B cell (primary cell): ENCODE results near the gene CDKN2D. TPM values are rescaled to one million over a fixed set of nuclear protein-coding genes. Genes with fewer than 3 reads are reported as not detected.

Experiments used
- ATAC-seq: fragments of 200-7000 bp; cut with Tn5 transposase; one replicate; pipeline ENCODE4 v1.10.0; 2021; ENCODE audit warnings: low read depth, mild to moderate bottlenecking, moderate number of reproducible peaks, moderate library complexity
- CTCF ChIA-PET: fragments of 350-600 bp; sonication (Branson Sonifier 250); formaldehyde crosslinking; loops from one replicate; lab custom pipeline; 2021; ENCODE audit warnings: antibody characterized with exemption, inconsistent platforms; lab: Charles Lee
- POLR2A ChIA-PET: fragments of 350-600 bp; sonication (Branson Sonifier 250); formaldehyde crosslinking; loops from one replicate; lab custom pipeline; 2021; ENCODE audit warnings: antibody characterized with exemption; lab: Charles Lee
- DNase-seq: peaks from one replicate; pipeline ENCODE4 v3.0.0; 2013
- H2AFZ ChIP-seq: 2 replicates; pipeline ENCODE4 v1.6.1; 2012; ENCODE audit warnings: mild to moderate bottlenecking, low read depth, low read length; ENCODE audit not compliant: insufficient read depth, poor library complexity, severe bottlenecking
- H3K27ac ChIP-seq, 2 donors: 1 replicate in 1 of 2; 2 replicates in 1 of 2; pipeline ENCODE4 v1.5.1; 2012 to 2013; ENCODE audit warnings: low read length in 2 of 2, mild to moderate bottlenecking in 2 of 2, moderate library complexity in 1 of 2
- H3K27me3 ChIP-seq, 4 experiments: fragments of 200-600 bp in 1 of 4; sonication (generic) in 1 of 4; replicated peaks in 1 of 4; 1 replicate in 2 of 4; 2 replicates in 2 of 4; pipeline versions ENCODE4 v1.6.1 to v1.7.0; 2013 to 2016; ENCODE audit warnings: low read length in 3 of 4, mild to moderate bottlenecking in 2 of 4, mixed read lengths in 1 of 4, moderate library complexity in 1 of 4; ENCODE audit not compliant: insufficient read depth in 4 of 4, control insufficient read depth in 3 of 4; ENCODE audit errors: control extremely low read depth in 1 of 4
- H3K36me3 ChIP-seq, 2 experiments: replicated peaks in 1 of 2; 1 replicate in 1 of 2; 2 replicates in 1 of 2; pipeline versions ENCODE4 v1.6.1 to v1.7.1; 2013; ENCODE audit warnings: low read length in 1 of 2; ENCODE audit not compliant: insufficient read depth in 2 of 2, control insufficient read depth in 1 of 2; ENCODE audit errors: control extremely low read depth in 1 of 2, extremely low read depth in 1 of 2
- H3K4me1 ChIP-seq, 2 donors: fragments of 200-600 bp in 1 of 2; sonication (generic) in 1 of 2; 1 replicate in 1 of 2; 2 replicates in 1 of 2; pipeline versions ENCODE4 v1.5.1 to v1.6.1; 2013 to 2017; ENCODE audit warnings: low read length in 2 of 2; ENCODE audit not compliant: control insufficient read depth in 2 of 2, insufficient read depth in 2 of 2
- H3K4me2 ChIP-seq: replicated peaks from 2 replicates; pipeline ENCODE3; 2012; ENCODE audit warnings: mild to moderate bottlenecking, low read depth, low read length; ENCODE audit not compliant: poor library complexity, severe bottlenecking
- H3K4me3 ChIP-seq, 5 experiments: fragments of 200-600 bp in 1 of 5; sonication (generic) in 1 of 5; 1 replicate in 3 of 5; 2 replicates in 2 of 5; pipeline versions ENCODE4 v1.5.1 to v1.7.0; 2011 to 2016; ENCODE audit warnings: low read length in 4 of 5, mild to moderate bottlenecking in 4 of 5, low read depth in 2 of 5, control low read depth in 1 of 5, moderate library complexity in 1 of 5; ENCODE audit not compliant: insufficient read depth in 1 of 5; ENCODE audit errors: control extremely low read depth in 1 of 5, extremely low read depth in 1 of 5
- H3K79me2 ChIP-seq: fragments of 200-600 bp; sonication (generic); one replicate; pipeline ENCODE4 v1.6.0; 2016; ENCODE audit warnings: low read length; ENCODE audit not compliant: control insufficient read depth, insufficient read depth
- H3K9ac ChIP-seq: fragments of 200-600 bp; sonication (generic); 2 replicates; pipeline ENCODE4 v1.6.1; 2017; ENCODE audit warnings: mild to moderate bottlenecking, low read length, moderate library complexity
- H3K9me3 ChIP-seq, 3 donors: one replicate each; pipeline versions ENCODE4 v1.6.1 to v1.7.1; 2013; ENCODE audit warnings: low read length in 2 of 3; ENCODE audit not compliant: control insufficient read depth in 2 of 3, insufficient read depth in 1 of 3; ENCODE audit errors: control extremely low read depth in 1 of 3
- H4K20me1 ChIP-seq: 2 replicates; pipeline ENCODE4 v1.6.0; 2012; ENCODE audit warnings: mild to moderate bottlenecking, low read length; ENCODE audit not compliant: insufficient read depth, control insufficient read depth, poor library complexity, severe bottlenecking
- H3K27ac Mint-ChIP-seq: one replicate; pipeline ENCODE4 v1.8.0; 2021; ENCODE audit warnings: mixed read lengths
- H3K27me3 Mint-ChIP-seq: one replicate; pipeline ENCODE4 v1.8.0; 2021; ENCODE audit warnings: mixed read lengths
- H3K4me1 Mint-ChIP-seq: one replicate; pipeline ENCODE4 v1.8.0; 2021; ENCODE audit warnings: mixed read lengths
- H3K4me3 Mint-ChIP-seq: one replicate; pipeline ENCODE4 v1.8.0; 2021; ENCODE audit warnings: mixed read lengths
- H3K9me3 Mint-ChIP-seq: one replicate; pipeline ENCODE4 v1.8.0; 2022; ENCODE audit warnings: mixed read lengths; ENCODE audit not compliant: insufficient read depth
- EZH2 ChIP-seq: IDR thresholded peaks from 2 replicates; pipeline ENCODE4 v1.6.1; 2012; ENCODE audit warnings: borderline replicate concordance, low read depth, mild to moderate bottlenecking, moderate library complexity, low read length; ENCODE audit not compliant: insufficient read depth, poor library complexity, severe bottlenecking
- WGBS: methylation state at CpG from one replicate; pipeline ENCODE4 v1.1.5; 2013; ENCODE audit warnings: missing lambda C conversion rate; ENCODE audit not compliant: insufficient coverage; 5-methylcytosine and 5-hydroxymethylcytosine counted together
- intact Hi-C: fragments of 100-400 bp; cut with micrococcal nuclease; formaldehyde crosslinking; loops from one replicate; pipeline ENCODE4 v1.10.0; 2022
- polyA plus RNA-seq: library from polyadenylated mRNA; depleted of rRNA; stranded (reverse); fragments of >200 nt; gene quantifications from 2 replicates; pipeline ENCODE4 v1.2.3, GENCODE V29; 2012
- total RNA-seq, 2 donors: library from RNA; stranded (reverse); fragments of 120-200 nt in 1 of 2; gene quantifications; 1 replicate in 1 of 2; 2 replicates in 1 of 2; pipeline versions ENCODE4 v1.2.3 to v1.2.4, GENCODE V29; 2013 to 2022
- TF ChIP-seq, protein P1 (sequence below): fragments of 200-600 bp; IDR thresholded peaks from one replicate; pipeline ENCODE4 v1.8.0; 2022; ENCODE audit warnings: antibody characterized with exemption, mild to moderate bottlenecking

The CDKN2D gene
- total and polyA plus RNA-seq, 2 donors (not counting 1 experiment from before 2014, with no cell fraction given): 38.4 to 122 TPM

- CTCF ChIA-PET: interaction anchor here (0.6 to 2.9 kb wide), 5 partner anchors 16 to 44 kb away, joined by 3 to 26 read pairs (median 4); no protein-coding TSS in a partner anchor
- Mint-ChIP-seq H3K9me3 (no peaks in the 10 kb centered on the region), H3K4me1 (peaks cover 44% of the 10 kb centered on the region), H3K27me3 (no peaks in the 10 kb centered on the region), H3K27ac (no peak overlapping the region), H3K4me3 (no peak overlapping the region)
- Histone ChIP-seq H3K9ac (no peak overlapping the region), H3K9me3 (no peaks in the 10 kb centered on the region), H3K4me2 (no peak overlapping the region), H3K4me3 (no peak overlapping the region), H3K27me3 (no peaks in the 10 kb centered on the region), H4K20me1 (peaks cover 15% of the 10 kb centered on the region), H3K27ac (no peak overlapping the region), H3K4me1 (peaks cover 35 to 46% of the 10 kb centered on the region in 2 donors), H3K36me3 (no peaks in the 10 kb centered on the region), H3K79me2 (peaks cover 34% of the 10 kb centered on the region), H2AFZ (no peak overlapping the region)
- TF ChIP-seq, protein P1, sequence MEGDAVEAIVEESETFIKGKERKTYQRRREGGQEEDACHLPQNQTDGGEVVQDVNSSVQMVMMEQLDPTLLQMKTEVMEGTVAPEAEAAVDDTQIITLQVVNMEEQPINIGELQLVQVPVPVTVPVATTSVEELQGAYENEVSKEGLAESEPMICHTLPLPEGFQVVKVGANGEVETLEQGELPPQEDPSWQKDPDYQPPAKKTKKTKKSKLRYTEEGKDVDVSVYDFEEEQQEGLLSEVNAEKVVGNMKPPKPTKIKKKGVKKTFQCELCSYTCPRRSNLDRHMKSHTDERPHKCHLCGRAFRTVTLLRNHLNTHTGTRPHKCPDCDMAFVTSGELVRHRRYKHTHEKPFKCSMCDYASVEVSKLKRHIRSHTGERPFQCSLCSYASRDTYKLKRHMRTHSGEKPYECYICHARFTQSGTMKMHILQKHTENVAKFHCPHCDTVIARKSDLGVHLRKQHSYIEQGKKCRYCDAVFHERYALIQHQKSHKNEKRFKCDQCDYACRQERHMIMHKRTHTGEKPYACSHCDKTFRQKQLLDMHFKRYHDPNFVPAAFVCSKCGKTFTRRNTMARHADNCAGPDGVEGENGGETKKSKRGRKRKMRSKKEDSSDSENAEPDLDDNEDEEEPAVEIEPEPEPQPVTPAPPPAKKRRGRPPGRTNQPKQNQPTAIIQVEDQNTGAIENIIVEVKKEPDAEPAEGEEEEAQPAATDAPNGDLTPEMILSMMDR: no peak
- no peak for TF ChIP-seq EZH2
- ATAC-seq: no peak
- 100% methylated on average over 1 of the region's 5 CpGs for WGBS
- no peak for DNase-seq
- POLR2A ChIA-PET: no interaction called here
- intact Hi-C loops: no loop called here
These were observed 31.4 kb upstream of the CDKN2D start for GRCh38 chr19:10600149-10600548.

DNA sequence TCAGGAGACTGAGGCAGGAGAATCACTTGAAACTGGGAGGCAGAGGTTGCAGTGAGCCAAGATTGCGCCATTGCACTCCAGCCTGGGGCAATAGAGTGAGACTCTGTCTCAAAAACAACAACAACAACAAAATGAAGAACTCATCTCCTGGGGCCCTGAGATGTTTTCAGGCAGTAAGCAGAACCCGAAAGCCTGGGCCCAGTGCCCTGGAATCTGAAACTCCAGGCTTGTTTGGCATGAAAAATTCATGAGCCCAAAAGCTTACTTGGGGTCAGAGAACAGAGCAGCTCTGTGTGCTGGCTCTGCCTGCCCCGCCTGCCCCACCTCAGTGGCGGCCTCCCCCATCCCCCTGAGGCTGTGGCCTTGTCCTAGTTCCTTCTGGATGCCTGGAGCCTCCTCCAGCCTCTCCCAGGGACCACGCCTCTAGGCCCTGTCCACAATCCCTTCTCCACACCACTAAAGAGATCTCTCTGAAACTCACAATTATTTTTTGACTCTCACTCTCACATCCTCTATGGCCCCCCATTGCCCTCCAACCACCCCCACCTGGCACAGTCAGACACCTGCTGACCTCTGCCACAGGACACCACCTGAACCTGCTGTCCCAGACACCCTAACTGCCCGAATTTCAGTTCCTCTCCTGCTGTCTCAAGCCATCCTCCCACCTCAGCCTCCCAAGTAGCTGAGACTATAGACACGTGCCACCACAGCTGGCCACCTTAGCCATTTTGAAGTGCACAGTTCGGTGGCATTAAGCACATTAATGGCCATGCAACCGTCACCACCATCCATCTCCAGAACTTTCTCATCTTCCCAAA lies 25.2 kb upstream of the CDKN2D start:
- WGBS: 39% methylated on average over 9 of the region's 9 CpGs
- Histone ChIP-seq H3K4me3 (no peak overlapping the region), H3K9me3 (no peaks in the 10 kb centered on the region), H3K4me1 (peaks cover 30 to 45% of the 10 kb centered on the region in 2 donors), H3K79me2 (peaks cover 10% of the 10 kb centered on the region), H3K27ac (peak overlapping the region in 1 of 2 donors; percentile 9), H4K20me1 (no peaks in the 10 kb centered on the region), H3K9ac (no peak overlapping the region), H3K36me3 (no peaks in the 10 kb centered on the region), H2AFZ (no peak overlapping the region), H3K4me2 (peak overlapping the region; percentile 41), H3K27me3 (no peaks in the 10 kb centered on the region)
- TF ChIP-seq, protein P1: no peak
- TF ChIP-seq EZH2: no peak
- CTCF ChIA-PET: interaction anchor here (2.8 kb wide), 1 partner anchor 13 kb away, joined by 27 read pairs; no protein-coding TSS in a partner anchor
- no peaks in the 10 kb centered on the region for H3K9me3 Mint-ChIP-seq
- intact Hi-C loops: no loop called here
- peak overlapping the region; percentile 83 for H3K4me3 Mint-ChIP-seq
- peak; percentile 59 for ATAC-seq
- H3K27ac Mint-ChIP-seq: peak overlapping the region; percentile 94
- H3K4me1 Mint-ChIP-seq: peaks cover 30% of the 10 kb centered on the region
- H3K27me3 Mint-ChIP-seq: no peaks in the 10 kb centered on the region
- POLR2A ChIA-PET: interaction anchor here (0.7 to 1.1 kb wide), 2 partner anchors 10 to 987 kb away, joined by 4 read pairs; no protein-coding TSS in a partner anchor
- peak; percentile 56 for DNase-seq
